ENCODE results near the gene PMAIP1. TPM values are rescaled to one million over a fixed set of nuclear protein-coding genes. Genes with fewer than 3 reads are reported as not detected.

Gene PMAIP1
- total RNA-seq, 1 donor from 2014 or later = 52.5 TPM

DNA sequence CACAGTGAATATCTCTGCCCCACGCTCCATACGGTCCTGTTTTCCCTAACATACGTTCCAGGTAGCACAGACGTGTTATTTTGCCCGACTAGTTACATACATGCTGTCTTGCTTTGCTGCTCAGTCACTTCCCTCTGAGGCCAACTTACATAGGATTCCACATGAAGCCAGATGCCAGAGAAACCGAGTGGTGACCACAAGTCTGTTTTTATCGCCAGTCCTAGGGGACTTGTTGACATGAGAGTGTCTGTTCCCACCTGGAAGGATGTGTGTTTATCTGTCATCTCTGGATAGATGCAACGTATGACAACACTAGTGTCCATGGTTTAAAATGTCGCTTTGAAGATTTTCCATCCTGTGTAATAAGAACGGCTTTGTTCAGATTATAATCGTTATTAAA is 32.6 kb downstream of the PMAIP1 start:
- Mint-ChIP-seq H3K9me3 (peaks cover 2% of the 10 kb centered on the region), H3K27me3 (peaks cover 11% of the 10 kb centered on the region), H3K27ac (no peak overlapping the region), H3K36me3 (ENCODE audit: low read depth) (no peaks in the 10 kb centered on the region), H3K4me3 (no peak overlapping the region), H3K4me1 (peaks cover 9% of the 10 kb centered on the region)
- DNase-seq = no peak
- intact Hi-C loops (cut with micrococcal nuclease) = no loop called here

DNA sequence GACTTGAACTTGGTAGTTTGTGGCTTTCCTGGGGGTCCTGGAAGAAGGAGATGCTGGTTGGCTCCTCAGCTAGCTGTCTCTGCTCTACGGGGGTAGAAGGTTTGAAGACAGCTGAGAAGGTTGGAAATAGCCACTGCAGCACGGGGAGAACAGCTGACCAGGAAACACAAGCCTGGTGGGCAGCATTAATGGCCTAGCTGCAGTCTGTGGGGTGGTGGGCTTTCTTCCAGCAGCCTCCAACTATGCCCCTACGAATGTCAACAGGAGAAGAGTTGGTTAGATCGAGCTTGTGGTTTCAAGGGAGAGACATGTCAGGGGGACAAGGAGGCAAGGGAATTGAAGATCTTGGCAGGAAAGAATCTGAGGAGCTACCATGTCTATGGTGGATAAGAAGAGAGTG is 38.9 kb downstream of the PMAIP1 start:
- DNase-seq = no peak
- Mint-ChIP-seq H3K36me3 (ENCODE audit: low read depth) (no peaks in the 10 kb centered on the region), H3K4me1 (no peaks in the 10 kb centered on the region), H3K4me3 (no peak overlapping the region), H3K27ac (no peak overlapping the region), H3K27me3 (peaks cover 6% of the 10 kb centered on the region), H3K9me3 (no peaks in the 10 kb centered on the region)
- intact Hi-C loops (cut with micrococcal nuclease) = no loop called here

DNA sequence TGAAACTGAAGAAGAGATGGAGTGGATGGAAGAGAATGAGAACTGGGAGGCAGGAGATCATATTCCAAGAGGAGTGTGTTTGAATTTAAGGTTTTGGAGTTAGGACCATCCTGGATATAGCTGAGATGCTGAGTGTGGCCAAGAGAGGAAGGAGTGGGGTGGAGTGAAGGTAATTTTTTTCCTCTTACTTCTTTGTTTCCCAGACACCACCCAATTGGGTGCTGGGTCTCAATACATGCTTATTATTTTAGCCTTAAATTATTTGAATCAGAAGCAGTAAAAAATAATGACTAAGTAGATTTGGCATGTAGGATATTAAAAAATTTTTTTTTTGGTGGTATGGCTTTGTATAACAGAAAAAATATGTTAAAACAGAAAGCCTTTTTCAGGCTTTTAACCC is 39.3 kb downstream of the PMAIP1 start:
- Mint-ChIP-seq H3K4me1 (no peaks in the 10 kb centered on the region), H3K4me3 (no peak overlapping the region), H3K27me3 (peaks cover 6% of the 10 kb centered on the region), H3K36me3 (ENCODE audit: low read depth) (no peaks in the 10 kb centered on the region), H3K9me3 (no peaks in the 10 kb centered on the region), H3K27ac (no peak overlapping the region)
- no peak for DNase-seq
- intact Hi-C loops (cut with micrococcal nuclease) = no loop called here

DNA sequence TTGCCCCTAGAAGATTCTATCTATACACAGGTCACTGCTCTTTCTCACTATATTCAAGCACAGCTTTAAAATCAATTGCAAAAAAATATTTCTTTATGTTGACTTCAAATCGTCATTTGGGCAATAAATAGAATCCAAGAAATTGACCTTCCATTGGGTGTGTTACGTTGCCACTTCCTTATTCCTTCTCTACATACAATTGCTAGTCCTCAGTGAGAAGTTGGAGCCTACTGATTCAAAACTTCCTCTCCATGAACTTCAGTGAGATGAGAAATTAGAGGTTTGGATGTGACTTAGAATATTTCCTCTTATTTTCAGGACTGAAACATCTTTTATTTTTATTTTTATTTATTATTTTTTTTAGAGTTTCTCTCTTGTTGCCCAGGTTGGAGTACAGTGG is 40.3 kb downstream of the PMAIP1 start:
- Mint-ChIP-seq H3K4me1 (no peaks in the 10 kb centered on the region), H3K4me3 (no peak overlapping the region), H3K9me3 (no peaks in the 10 kb centered on the region), H3K27me3 (peaks cover 1% of the 10 kb centered on the region), H3K27ac (no peak overlapping the region), H3K36me3 (ENCODE audit: low read depth) (no peaks in the 10 kb centered on the region)
- DNase-seq = no peak
- intact Hi-C loops (cut with micrococcal nuclease) = no loop called here

DNA sequence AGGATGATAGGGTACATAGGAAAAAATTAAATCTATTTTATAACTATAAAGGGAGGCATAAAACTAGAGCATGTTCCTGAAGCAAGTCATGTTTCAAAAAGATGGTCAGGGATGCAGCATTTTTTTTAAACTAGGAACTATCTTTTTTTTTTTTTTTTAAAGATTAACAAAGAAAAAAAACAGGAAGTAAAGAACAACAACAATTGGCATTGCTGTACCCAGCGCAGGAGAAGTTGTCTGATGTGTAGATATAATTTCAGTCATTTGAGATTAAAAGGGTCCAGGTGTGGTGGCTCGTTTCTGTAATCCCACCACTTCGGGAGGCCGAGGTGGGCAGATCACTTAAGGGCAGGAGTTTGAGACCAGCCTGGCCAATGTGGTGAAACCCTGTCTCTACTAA is 41.5 kb downstream of the PMAIP1 start:
- Mint-ChIP-seq H3K4me3 (no peak overlapping the region), H3K9me3 (no peaks in the 10 kb centered on the region), H3K36me3 (ENCODE audit: low read depth) (no peaks in the 10 kb centered on the region), H3K27ac (no peak overlapping the region), H3K27me3 (no peaks in the 10 kb centered on the region), H3K4me1 (no peaks in the 10 kb centered on the region)
- intact Hi-C loops (cut with micrococcal nuclease) = no loop called here
- DNase-seq = no peak

DNA sequence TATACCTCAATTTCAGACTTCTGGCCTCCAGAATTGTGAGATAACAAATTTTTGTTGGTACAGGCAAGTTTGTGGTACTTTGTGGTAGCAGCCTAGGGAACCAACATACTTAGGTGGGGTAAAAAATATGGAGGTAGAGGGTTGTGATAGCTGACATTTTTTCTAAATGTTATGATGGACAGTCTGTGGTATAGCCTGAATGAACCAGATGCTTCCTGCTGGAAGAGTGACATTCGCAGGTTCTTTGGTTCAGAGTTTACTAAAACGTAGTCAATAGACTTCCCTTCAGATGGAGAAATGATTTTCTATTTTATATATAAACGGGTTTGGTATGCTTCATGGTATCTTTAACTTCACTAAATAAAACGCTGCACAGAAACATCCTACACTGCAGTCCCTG is 42.8 kb downstream of the PMAIP1 start:
- Mint-ChIP-seq H3K4me1 (no peaks in the 10 kb centered on the region), H3K27me3 (no peaks in the 10 kb centered on the region), H3K36me3 (ENCODE audit: low read depth) (no peaks in the 10 kb centered on the region), H3K4me3 (no peak overlapping the region), H3K9me3 (no peaks in the 10 kb centered on the region), H3K27ac (no peak overlapping the region)
- no peak for DNase-seq
- intact Hi-C loops (cut with micrococcal nuclease) = no loop called here

DNA sequence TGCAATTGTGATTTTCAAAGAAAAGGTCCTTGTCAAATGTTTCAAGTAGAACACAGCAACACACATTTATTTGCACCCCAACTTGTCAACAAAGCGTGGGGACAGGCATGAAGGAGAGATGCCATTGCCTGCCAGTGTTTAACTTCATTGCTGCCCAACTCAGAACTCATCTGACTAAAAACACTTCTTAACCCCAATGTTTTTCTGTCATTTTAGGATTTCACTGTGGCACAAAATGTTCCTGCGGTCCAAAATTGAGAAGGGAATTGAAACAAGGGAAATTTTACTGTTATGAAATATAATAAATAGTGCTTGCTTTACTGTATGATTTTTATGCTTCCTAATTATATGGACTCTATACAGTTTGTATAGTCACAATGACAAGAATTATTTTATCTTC is 45.7 kb downstream of the PMAIP1 start:
- no peaks in the 10 kb centered on the region for H3K9me3 Mint-ChIP-seq
- intact Hi-C loops (cut with micrococcal nuclease) = no loop called here
- peaks cover under 1% of the 10 kb centered on the region for H3K4me1 Mint-ChIP-seq
- DNase-seq = no peak
- H3K36me3 Mint-ChIP-seq (ENCODE audit: low read depth) = no peaks in the 10 kb centered on the region
- H3K27ac Mint-ChIP-seq = no peak overlapping the region
- peaks cover 2% of the 10 kb centered on the region for H3K27me3 Mint-ChIP-seq
- no peak overlapping the region for H3K4me3 Mint-ChIP-seq

DNA sequence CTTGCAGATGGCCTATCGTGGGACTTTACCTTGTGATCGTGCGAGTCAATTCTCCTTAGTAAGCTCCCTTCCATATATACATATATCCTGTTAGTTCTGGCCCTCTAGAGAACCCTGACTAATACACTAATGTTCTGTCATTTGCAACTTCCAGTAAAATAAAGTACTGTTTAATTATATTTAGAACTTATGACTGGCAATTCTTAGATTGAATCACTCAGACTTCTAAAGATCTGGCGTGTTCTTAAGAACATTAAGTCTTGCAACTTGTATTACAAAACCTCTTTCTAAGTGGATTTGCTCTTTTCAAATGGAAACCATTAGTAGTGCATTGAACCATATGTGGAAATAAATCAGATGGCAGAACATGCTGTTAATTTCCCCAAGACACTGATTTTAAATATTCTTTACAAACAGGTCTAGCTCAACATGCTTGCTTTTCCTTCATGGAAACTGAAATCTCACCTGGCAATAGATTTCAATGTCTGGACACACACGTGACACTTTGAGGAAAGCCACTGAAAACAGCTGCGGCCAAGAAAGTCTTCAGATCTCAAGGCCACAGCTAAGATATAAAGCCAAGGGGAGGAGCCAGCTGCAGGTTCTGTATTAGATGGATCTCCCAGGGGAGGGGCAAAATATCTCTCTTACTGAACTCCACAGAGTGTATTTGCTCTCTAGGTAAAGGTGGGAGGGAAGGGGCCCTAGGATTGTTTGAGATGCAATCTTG is 50.6 kb downstream of the PMAIP1 start:
- intact Hi-C loops (cut with micrococcal nuclease) = loop anchor here (5.0 kb wide), 1 partner anchor 113 kb away; no protein-coding TSS in a partner anchor
- Mint-ChIP-seq H3K9me3 (no peaks in the 10 kb centered on the region), H3K4me1 (peaks cover 13% of the 10 kb centered on the region), H3K36me3 (ENCODE audit: low read depth) (no peaks in the 10 kb centered on the region), H3K27ac (no peak overlapping the region), H3K4me3 (no peak overlapping the region), H3K27me3 (peaks cover 6% of the 10 kb centered on the region)
- DNase-seq = no peak

DNA sequence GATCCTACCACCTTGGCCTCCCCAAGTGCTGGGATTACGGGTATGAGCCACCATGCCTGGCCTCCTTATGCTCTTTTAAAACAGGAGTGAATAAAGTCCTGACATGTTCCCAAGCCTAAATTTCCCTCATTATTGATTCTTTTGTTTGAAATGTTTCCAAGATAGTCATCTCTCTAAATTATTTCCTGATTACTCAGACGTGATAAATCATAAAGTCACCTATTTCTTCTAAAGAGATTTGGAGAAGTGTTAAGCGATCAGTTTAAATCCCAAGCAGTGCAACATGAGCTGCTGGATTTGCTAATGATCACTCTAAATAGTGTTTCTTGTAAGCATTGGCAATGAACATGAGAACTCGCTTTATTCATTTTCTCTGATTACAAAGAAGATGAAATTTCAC is 51.8 kb downstream of the PMAIP1 start:
- Mint-ChIP-seq H3K4me3 (no peak overlapping the region), H3K9me3 (no peaks in the 10 kb centered on the region), H3K27ac (no peak overlapping the region), H3K36me3 (ENCODE audit: low read depth) (no peaks in the 10 kb centered on the region), H3K4me1 (peaks cover 13% of the 10 kb centered on the region), H3K27me3 (peaks cover 9% of the 10 kb centered on the region)
- no peak for DNase-seq
- intact Hi-C loops (cut with micrococcal nuclease) = loop anchor here (5.0 kb wide), 1 partner anchor 114 kb away; no protein-coding TSS in a partner anchor

DNA sequence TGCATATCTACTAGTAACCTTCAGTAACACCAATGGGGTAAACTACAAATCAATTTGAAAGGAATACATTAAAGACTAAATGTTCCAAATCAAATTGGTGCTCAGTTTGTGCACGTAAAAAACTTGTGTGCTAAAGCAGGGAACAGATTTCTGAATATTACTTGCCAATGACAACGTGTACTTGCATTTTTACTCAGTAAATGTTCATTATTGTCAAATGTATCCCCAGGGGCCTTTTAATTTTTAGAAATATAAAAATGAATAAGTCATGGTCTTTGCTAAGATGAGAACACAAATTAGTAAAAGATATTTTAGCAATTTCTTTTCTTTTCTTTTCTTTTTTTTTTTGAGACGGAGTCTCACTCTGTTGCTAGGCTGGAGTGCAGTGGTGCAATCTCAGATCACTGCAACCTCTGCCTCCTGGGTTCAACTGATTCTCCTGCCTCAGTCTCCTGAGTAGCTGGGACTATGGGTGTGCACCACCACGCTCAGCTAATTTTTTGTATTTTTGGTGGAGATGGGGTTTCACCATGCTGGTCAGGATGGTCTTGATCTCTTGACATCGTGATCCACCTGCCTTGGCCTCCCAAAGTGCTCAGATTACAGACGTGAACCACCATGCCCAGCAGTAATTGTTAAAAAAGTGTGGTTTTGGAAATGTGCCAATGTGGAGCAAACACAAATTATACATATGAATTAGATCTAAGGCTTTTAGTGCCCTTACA is 52.6 kb downstream of the PMAIP1 start:
- Mint-ChIP-seq H3K9me3 (peaks cover 3% of the 10 kb centered on the region), H3K27me3 (peaks cover 14% of the 10 kb centered on the region), H3K4me3 (no peak overlapping the region), H3K4me1 (peaks cover 13% of the 10 kb centered on the region), H3K36me3 (ENCODE audit: low read depth) (no peaks in the 10 kb centered on the region), H3K27ac (no peak overlapping the region)
- intact Hi-C loops (cut with micrococcal nuclease) = loop anchor here (1.0 to 5.0 kb wide), 3 partner anchors 26 to 115 kb away; no protein-coding TSS in a partner anchor
- DNase-seq = no peak

Other genes with a start within 250 kb of the PMAIP1 start
- not detected in 2 replicates for gene CCBE1, start 202.6 kb upstream of the PMAIP1 start, total RNA-seq